ENCODE data around the gene SMAD3. TPM values are rescaled to one million over a fixed set of nuclear protein-coding genes. Genes with fewer than 3 reads are reported as not detected.

The SMAD3 gene
- total RNA-seq, 1 experiment from 2014 or later: 89.2 TPM

- POLR2A ChIA-PET: interaction anchor here (0.9 to 1.7 kb wide), 3 partner anchors 10 to 33 kb away, joined by 3 to 5 read pairs (median 4); no protein-coding TSS in a partner anchor
- TF ChIP-seq POLR2AphosphoS5 (IDR thresholded peaks at IDR 0.05; ENCODE audit: low read depth, low read length) (0 out of 2 replicates have a peak, but pooled peaks have one; percentile 15), SRF (IDR thresholded peaks at IDR 0.05; ENCODE audit: low read depth) (no peak), CTCF (IDR thresholded peaks at IDR 0.05 in 2 of 3, conservative IDR thresholded peaks at IDR 0.05 in 1 of 3; ENCODE audit: borderline replicate concordance in 1 of 3, insufficient read depth in 1 of 3, low read depth in 2 of 3, low read length in 2 of 3) (no peak), YY1 (IDR thresholded peaks at IDR 0.05; ENCODE audit: extremely low read depth, insufficient replicate concordance, low read depth, low read length) (no peak), ZFX (IDR thresholded peaks at IDR 0.05) (no peak), RAD21 (IDR thresholded peaks at IDR 0.05; ENCODE audit: low read depth) (no peak), SP1 (IDR thresholded peaks at IDR 0.05; ENCODE audit: low read depth) (no peak), ZNF274 (IDR thresholded peaks at IDR 0.05; ENCODE audit: low read depth, low read length) (no peak)
- H3K4me1 ChIP-seq (ENCODE audit: control insufficient read depth in 1 of 2, insufficient read depth in 2 of 2, low read length in 2 of 2): peaks cover 90 to 99% of the 10 kb centered on the region in 2 experiments
- no peak for DNase-seq (ENCODE audit: low read depth, low spot score)
- CTCF ChIA-PET: interaction anchor here (0.9 to 1.3 kb wide), 2 partner anchors 8 to 109 kb away, joined by 3 read pairs; no protein-coding TSS in a partner anchor
- no peak for ATAC-seq
- H3K36me3 ChIP-seq (ENCODE audit: control insufficient read depth in 1 of 2, insufficient read depth in 2 of 2, low read length in 2 of 2): peaks cover 0 to 36% of the 10 kb centered on the region in 2 experiments; a peak in 2 of 4 replicates
- RAD21 ChIA-PET (ENCODE audit: low non-redundant PET in 1 of 2, low total read pairs in 2 of 2, uncharacterized antibody in 2 of 2, unreplicated experiment in 2 of 2): no interaction called here
- no TSS peak for BruUV-seq (replicated peaks)
- H2AFZ ChIP-seq (ENCODE audit: low read depth, low read length, poor library complexity, severe bottlenecking): no peak overlapping the region
- H3K9me2 ChIP-seq (ENCODE audit: insufficient read depth): no peaks in the 10 kb centered on the region
- H3K9ac ChIP-seq (ENCODE audit: low read length): 0 out of 2 replicates have a peak overlapping the region, but pooled peaks have one; percentile 2
- H3K27ac ChIP-seq (ENCODE audit: low read depth, low read length): no peak overlapping the region
- H4K20me1 ChIP-seq (ENCODE audit: insufficient read depth): peaks cover 22% of the 10 kb centered on the region; the same call in 1 of the 2 replicates
- peak overlapping the region; percentile 22 for H3K4me2 ChIP-seq (ENCODE audit: low read length)
- H3K79me2 ChIP-seq (ENCODE audit: insufficient read depth, low read length): peaks cover 100% of the 10 kb centered on the region
- H3K4me3 ChIP-seq (replicated peaks in 1 of 2; ENCODE audit: low read depth in 1 of 2, low read length in 2 of 2): no peak overlapping the region
- H3K27me3 ChIP-seq (ENCODE audit: insufficient read depth, low read length): no peaks in the 10 kb centered on the region
- no peaks in the 10 kb centered on the region for H3K9me3 ChIP-seq (ENCODE audit: control insufficient read depth in 1 of 2, insufficient read depth in 1 of 2, low read depth in 1 of 2, low read length in 2 of 2)
- intact Hi-C loops (cut with micrococcal nuclease): no loop called here
Observed at GRCh38 chr15:67072442-67072841, 7.0 kb downstream of the SMAD3 start.
